ENCODE data around the gene CDKL5.

Gene CDKL5

DNA sequence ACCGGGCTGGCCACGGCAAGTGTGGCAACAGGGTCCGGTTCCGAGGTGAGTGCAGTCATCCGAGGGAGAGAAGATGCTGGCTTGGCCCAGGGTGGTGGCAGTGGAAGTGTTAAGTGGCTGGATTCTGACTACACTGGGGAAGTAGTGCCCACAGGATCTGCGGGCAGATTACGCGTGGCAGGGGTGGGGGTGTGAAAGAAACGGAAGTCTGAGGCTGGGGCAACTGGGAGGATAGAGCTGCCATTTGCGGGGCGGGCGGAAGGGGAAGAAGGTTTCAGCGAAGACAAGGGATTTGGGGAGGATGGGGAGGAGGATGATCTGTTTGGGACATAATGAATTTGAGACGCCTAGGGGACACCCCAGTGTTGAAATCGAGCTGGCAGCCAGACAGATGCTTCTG, 241.2 kb downstream of the CDKL5 start:
- Histone ChIP-seq H3K27me3 (ENCODE audit: insufficient read depth, low read length, poor library complexity, severe bottlenecking) (no peaks in the 10 kb centered on the region), H3K4me2 (ENCODE audit: low read depth, low read length, poor library complexity, severe bottlenecking) (no peak overlapping the region), H3K9me2 (replicated peaks; ENCODE audit: low read depth, low read length) (no peaks in the 10 kb centered on the region), H3K4me1 (ENCODE audit: insufficient read depth, low read length, poor library complexity, severe bottlenecking) (no peaks in the 10 kb centered on the region), H3F3A (ENCODE audit: low read depth) (no peaks in the 10 kb centered on the region), H2AFZ (ENCODE audit: low read length) (no peak overlapping the region), H3K9ac (ENCODE audit: low read depth, low read length, poor library complexity, severe bottlenecking) (no peak overlapping the region), H4K20me1 (ENCODE audit: insufficient read depth, low read length, poor library complexity, severe bottlenecking) (no peaks in the 10 kb centered on the region), H3K4me3 (ENCODE audit: low read length, poor library complexity, severe bottlenecking) (no peak overlapping the region), H3K79me2 (ENCODE audit: insufficient read depth, low read length) (no peaks in the 10 kb centered on the region), H3K9me3 (ENCODE audit: insufficient read depth, low read depth, low read length) (no peaks in the 10 kb centered on the region), H3K36me3 (ENCODE audit: insufficient read depth, low read length) (no peaks in the 10 kb centered on the region)
- TF ChIP-seq, protein P1, sequence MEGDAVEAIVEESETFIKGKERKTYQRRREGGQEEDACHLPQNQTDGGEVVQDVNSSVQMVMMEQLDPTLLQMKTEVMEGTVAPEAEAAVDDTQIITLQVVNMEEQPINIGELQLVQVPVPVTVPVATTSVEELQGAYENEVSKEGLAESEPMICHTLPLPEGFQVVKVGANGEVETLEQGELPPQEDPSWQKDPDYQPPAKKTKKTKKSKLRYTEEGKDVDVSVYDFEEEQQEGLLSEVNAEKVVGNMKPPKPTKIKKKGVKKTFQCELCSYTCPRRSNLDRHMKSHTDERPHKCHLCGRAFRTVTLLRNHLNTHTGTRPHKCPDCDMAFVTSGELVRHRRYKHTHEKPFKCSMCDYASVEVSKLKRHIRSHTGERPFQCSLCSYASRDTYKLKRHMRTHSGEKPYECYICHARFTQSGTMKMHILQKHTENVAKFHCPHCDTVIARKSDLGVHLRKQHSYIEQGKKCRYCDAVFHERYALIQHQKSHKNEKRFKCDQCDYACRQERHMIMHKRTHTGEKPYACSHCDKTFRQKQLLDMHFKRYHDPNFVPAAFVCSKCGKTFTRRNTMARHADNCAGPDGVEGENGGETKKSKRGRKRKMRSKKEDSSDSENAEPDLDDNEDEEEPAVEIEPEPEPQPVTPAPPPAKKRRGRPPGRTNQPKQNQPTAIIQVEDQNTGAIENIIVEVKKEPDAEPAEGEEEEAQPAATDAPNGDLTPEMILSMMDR (conservative IDR thresholded peaks at IDR 0.05; ENCODE audit: low read length) = no peak
- TF ChIP-seq EZH2phosphoT487 (IDR thresholded peaks at IDR 0.05; ENCODE audit: borderline replicate concordance) = no peak

DNA sequence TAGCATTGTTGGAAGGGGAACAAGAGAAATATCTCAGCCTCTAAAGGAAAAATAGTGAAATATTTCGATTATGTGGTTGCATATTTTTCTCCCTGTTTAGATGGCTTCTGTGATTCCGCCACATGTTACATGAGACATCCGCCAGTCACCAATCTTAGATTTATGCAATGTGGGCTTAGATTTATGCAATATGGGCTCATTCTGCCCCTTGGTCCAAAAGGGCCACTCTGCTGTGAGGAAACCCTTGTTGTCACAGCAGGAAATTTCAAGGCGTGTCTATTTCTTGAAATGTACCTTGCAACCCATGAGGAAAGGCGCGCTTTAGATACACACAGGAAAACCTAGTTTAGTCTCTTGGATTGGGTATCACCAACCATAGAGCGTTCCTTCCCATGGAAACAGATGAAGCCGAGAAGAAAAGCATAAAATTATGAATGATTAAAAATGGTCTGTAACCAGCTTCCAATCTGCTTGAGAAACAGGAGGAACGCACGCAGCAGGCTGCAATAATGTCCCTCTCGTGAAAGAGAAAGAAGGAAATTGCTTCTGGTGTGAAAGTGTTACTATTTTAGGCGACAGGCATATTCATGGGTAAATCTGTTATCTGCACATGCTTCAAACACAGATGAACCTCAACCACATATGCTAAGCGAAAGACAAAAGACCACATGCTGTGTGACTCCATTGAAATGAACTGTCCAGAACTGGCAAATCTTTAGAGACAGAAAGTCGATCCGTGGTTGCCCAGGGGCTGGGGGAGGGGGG, 242.8 kb downstream of the CDKL5 start:
- no peaks in the 10 kb centered on the region for H3K27me3 ChIP-seq (ENCODE audit: insufficient read depth, low read length, poor library complexity, severe bottlenecking)
- no peak overlapping the region for H2AFZ ChIP-seq (ENCODE audit: low read length)
- H3K4me1 ChIP-seq (ENCODE audit: insufficient read depth, low read length, poor library complexity, severe bottlenecking) = no peaks in the 10 kb centered on the region
- H3K9me3 ChIP-seq (ENCODE audit: insufficient read depth, low read depth, low read length) = no peaks in the 10 kb centered on the region
- no peak overlapping the region for H3K4me2 ChIP-seq (ENCODE audit: low read depth, low read length, poor library complexity, severe bottlenecking)
- no peaks in the 10 kb centered on the region for H3K79me2 ChIP-seq (ENCODE audit: insufficient read depth, low read length)
- H3K36me3 ChIP-seq (ENCODE audit: insufficient read depth, low read length) = no peaks in the 10 kb centered on the region
- TF ChIP-seq, protein P1 (conservative IDR thresholded peaks at IDR 0.05; ENCODE audit: low read length) = no peak
- no peak for TF ChIP-seq EZH2phosphoT487 (IDR thresholded peaks at IDR 0.05; ENCODE audit: borderline replicate concordance)
- no peaks in the 10 kb centered on the region for H3F3A ChIP-seq (ENCODE audit: low read depth)
- H3K9ac ChIP-seq (ENCODE audit: low read depth, low read length, poor library complexity, severe bottlenecking) = no peak overlapping the region
- no peak overlapping the region for H3K4me3 ChIP-seq (ENCODE audit: low read length, poor library complexity, severe bottlenecking)
- no peaks in the 10 kb centered on the region for H3K9me2 ChIP-seq (replicated peaks; ENCODE audit: low read depth, low read length)
- no peaks in the 10 kb centered on the region for H4K20me1 ChIP-seq (ENCODE audit: insufficient read depth, low read length, poor library complexity, severe bottlenecking)

DNA sequence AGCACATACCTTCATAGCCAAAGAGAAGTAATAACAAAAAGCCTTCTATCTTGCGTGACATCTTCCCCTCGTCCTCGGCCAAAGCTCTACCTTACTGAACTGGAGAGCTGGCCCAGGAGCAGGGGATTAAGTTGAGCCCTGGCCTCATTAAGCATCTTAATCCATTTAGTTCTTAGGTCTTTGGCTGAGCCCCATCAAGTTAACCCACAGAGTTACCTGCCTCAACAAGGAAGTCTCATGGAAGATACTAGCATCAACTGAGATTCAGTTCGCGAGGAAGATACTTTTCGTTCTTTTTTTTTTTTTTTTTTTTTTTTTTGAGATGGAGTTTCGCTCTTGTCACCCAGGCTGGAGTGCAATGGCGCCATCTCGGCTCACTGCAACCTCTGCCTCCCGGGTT, 246.6 kb downstream of the CDKL5 start, which contains the start of gene RS1:
RS1 (minus strand) TSS at position 101 of the 400 bp plus-strand sequence; CDS start at position 61, 40 bp downstream.
- no peaks in the 10 kb centered on the region for H3K9me3 ChIP-seq (ENCODE audit: insufficient read depth, low read depth, low read length)
- H3K4me1 ChIP-seq (ENCODE audit: insufficient read depth, low read length, poor library complexity, severe bottlenecking) = no peaks in the 10 kb centered on the region
- no peak within 1 kb of the TSS for H3K4me2 ChIP-seq (ENCODE audit: low read depth, low read length, poor library complexity, severe bottlenecking)
- H3K36me3 ChIP-seq (ENCODE audit: insufficient read depth, low read length) = no peaks in the 10 kb centered on the region
- H2AFZ ChIP-seq (ENCODE audit: low read length) = no peak within 1 kb of the TSS
- no peaks in the 10 kb centered on the region for H3K9me2 ChIP-seq (replicated peaks; ENCODE audit: low read depth, low read length)
- TF ChIP-seq, protein P1 (conservative IDR thresholded peaks at IDR 0.05; ENCODE audit: low read length) = no peak
- no peak for TF ChIP-seq EZH2phosphoT487 (IDR thresholded peaks at IDR 0.05; ENCODE audit: borderline replicate concordance)
- no peaks in the 10 kb centered on the region for H3K79me2 ChIP-seq (ENCODE audit: insufficient read depth, low read length)
- H3K9ac ChIP-seq (ENCODE audit: low read depth, low read length, poor library complexity, severe bottlenecking) = no peak within 1 kb of the TSS
- H3F3A ChIP-seq (ENCODE audit: low read depth) = no peaks in the 10 kb centered on the region
- no peak within 1 kb of the TSS for H3K4me3 ChIP-seq (ENCODE audit: low read length, poor library complexity, severe bottlenecking)
- H3K27me3 ChIP-seq (ENCODE audit: insufficient read depth, low read length, poor library complexity, severe bottlenecking) = no peaks in the 10 kb centered on the region
- H4K20me1 ChIP-seq (ENCODE audit: insufficient read depth, low read length, poor library complexity, severe bottlenecking) = no peaks in the 10 kb centered on the region
